ENCODE measurements around the gene PRR20D. TPM values are rescaled to one million over a fixed set of nuclear protein-coding genes. Genes with fewer than 3 reads are reported as not detected.

Gene PRR20D
- total and polyA plus RNA-seq, 2 of the 8 experiments (the other 6 are each of a cell fraction or from before 2014, with no cell fraction given) = not detected

GRCh38 chr13:57137585-57137984 lies 22.8 kb upstream of the PRR20D start (continued):
- no peak for TF ChIP-seq CHD7 (IDR thresholded peaks at IDR 0.05; ENCODE audit: insufficient replicate concordance, low read length)
